HG03103 (cell line): ENCODE data around the gene CCN6.

Experiments used
- ATAC-seq: cut with Tn5 transposase; IDR thresholded peaks from one replicate; pipeline ENCODE4 v1.9.1; 2021; ENCODE audit warnings: low read depth; ENCODE audit not compliant: unreplicated experiment

Gene CCN6

GRCh38 chr6:112109262-112109661, 55.4 kb downstream of the CCN6 start:
- no peak for ATAC-seq

- ATAC-seq, result no peak
Measured at GRCh38 chr6:112113431-112113830, 59.5 kb downstream of the CCN6 start.

GRCh38 chr6:112113918-112114317, 60.0 kb downstream of the CCN6 start:
- ATAC-seq, result no peak

DNA sequence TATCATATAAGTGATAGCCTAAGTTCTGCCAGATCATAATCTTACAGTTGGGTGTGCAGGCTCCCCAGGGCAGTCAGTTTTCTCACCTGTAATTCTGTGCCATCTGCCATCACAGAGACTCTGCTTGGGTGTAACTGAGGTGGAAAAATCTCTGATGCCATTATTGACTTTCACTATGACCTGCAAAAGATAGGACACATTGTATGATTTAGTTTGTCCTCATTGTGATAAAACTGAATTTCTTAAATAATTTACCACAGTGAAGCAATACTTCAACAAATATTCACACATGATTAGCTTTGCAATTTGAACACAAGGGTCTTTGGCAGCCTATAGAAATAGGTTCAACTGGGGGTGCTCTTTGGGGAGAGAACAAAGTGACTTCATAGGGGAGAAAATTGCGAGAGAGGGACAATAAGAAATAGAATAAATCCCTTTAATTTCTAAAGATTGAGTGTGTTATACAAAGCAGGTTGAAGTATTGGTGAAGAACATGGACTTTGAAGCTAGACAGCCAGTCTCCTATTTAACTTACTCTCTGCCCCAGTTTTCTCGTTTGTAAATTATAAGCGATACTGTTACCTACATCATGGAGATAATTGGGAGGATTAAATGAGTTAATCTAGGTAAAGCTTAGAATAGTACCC, 60.8 kb downstream of the CCN6 start:
- no peak for ATAC-seq

DNA sequence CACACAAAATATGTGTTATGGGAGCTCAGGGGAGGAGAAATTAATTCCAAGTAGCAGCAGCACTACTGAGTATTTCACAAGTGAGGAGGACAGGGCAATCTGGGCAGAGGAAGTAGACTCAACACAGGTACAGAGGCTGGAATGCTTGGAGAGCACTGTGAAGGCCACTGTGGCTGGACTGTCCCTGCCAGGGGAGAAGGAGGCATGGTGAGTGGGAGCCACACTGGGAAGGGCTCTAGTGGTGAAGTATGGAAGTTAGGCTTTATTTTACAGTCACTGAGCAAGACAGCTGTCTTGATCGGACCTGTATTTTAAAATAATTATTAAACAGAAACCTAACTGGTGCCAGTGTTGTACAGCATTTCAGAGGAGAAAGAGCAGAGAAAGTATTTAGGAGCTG, 62.3 kb downstream of the CCN6 start:
- no peak for ATAC-seq

DNA sequence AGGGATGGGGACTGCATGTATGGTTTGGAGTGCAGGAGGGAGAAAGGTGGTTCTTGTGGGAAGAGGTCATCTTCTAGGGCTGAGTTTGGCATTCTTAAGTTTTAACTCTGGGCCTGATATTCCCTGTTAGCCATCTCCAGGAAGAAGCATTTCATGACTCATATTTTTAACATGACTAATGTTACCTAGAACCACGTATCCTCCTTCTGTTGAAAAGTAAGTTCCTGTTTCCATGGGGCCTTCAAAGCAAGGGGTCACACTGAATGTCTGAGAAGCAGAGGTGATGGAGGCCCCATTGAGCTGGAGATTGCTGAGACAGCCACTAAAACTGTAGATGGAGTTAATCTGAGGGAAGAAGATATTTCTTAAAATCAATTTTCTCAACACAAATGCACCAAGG, 63.6 kb downstream of the CCN6 start:
- no peak for ATAC-seq

DNA sequence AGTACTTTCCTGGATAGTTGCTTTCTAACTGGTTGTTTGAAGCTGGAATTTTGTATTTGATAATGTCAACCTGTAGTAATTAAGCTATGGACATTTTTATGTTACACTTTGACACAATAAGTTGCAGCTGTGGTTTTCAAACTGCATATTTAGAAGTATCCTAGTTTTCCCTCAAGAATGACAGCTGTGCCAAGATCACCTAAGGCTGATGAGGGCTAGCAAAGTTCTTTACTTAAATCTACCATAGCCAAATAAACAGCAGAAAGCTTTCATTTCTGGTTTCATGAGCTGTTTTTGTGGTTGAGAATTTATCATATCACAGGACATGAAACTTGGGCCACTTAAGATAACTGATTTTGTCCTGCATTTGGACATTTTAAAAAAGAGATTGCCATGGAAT, 64.1 kb downstream of the CCN6 start:
- ATAC-seq, result no peak
